ENCODE results near the gene CYBC1. TPM values are rescaled to one million over a fixed set of nuclear protein-coding genes. Genes with fewer than 3 reads are reported as not detected.

CYBC1 gene
- total and polyA plus RNA-seq, 2 of the 8 experiments (the other 6 are each of a cell fraction or from before 2014, with no cell fraction given): 74.6 to 81.4 TPM

DNA sequence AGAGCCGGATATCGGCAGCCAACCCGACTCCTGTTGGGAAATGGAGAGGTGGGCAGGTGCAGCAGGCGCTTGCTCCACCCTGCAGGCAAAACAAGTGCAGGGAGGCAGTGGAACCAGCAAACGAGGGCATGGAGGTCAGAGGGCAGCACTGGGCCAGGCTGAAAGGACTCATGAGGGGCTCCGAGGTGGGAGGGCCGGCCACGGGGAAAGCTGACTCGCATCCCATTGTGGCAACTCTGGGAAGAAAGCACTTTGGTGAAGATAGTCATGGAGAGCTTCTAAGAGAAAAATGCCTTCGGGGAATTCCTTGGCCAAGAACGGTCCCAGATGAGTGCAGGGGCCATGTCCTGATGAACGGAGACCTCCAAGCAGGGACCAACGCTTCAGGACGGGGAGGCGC is 4.4 kb downstream of the CYBC1 start (continued):
- TF ChIP-seq, protein P1, sequence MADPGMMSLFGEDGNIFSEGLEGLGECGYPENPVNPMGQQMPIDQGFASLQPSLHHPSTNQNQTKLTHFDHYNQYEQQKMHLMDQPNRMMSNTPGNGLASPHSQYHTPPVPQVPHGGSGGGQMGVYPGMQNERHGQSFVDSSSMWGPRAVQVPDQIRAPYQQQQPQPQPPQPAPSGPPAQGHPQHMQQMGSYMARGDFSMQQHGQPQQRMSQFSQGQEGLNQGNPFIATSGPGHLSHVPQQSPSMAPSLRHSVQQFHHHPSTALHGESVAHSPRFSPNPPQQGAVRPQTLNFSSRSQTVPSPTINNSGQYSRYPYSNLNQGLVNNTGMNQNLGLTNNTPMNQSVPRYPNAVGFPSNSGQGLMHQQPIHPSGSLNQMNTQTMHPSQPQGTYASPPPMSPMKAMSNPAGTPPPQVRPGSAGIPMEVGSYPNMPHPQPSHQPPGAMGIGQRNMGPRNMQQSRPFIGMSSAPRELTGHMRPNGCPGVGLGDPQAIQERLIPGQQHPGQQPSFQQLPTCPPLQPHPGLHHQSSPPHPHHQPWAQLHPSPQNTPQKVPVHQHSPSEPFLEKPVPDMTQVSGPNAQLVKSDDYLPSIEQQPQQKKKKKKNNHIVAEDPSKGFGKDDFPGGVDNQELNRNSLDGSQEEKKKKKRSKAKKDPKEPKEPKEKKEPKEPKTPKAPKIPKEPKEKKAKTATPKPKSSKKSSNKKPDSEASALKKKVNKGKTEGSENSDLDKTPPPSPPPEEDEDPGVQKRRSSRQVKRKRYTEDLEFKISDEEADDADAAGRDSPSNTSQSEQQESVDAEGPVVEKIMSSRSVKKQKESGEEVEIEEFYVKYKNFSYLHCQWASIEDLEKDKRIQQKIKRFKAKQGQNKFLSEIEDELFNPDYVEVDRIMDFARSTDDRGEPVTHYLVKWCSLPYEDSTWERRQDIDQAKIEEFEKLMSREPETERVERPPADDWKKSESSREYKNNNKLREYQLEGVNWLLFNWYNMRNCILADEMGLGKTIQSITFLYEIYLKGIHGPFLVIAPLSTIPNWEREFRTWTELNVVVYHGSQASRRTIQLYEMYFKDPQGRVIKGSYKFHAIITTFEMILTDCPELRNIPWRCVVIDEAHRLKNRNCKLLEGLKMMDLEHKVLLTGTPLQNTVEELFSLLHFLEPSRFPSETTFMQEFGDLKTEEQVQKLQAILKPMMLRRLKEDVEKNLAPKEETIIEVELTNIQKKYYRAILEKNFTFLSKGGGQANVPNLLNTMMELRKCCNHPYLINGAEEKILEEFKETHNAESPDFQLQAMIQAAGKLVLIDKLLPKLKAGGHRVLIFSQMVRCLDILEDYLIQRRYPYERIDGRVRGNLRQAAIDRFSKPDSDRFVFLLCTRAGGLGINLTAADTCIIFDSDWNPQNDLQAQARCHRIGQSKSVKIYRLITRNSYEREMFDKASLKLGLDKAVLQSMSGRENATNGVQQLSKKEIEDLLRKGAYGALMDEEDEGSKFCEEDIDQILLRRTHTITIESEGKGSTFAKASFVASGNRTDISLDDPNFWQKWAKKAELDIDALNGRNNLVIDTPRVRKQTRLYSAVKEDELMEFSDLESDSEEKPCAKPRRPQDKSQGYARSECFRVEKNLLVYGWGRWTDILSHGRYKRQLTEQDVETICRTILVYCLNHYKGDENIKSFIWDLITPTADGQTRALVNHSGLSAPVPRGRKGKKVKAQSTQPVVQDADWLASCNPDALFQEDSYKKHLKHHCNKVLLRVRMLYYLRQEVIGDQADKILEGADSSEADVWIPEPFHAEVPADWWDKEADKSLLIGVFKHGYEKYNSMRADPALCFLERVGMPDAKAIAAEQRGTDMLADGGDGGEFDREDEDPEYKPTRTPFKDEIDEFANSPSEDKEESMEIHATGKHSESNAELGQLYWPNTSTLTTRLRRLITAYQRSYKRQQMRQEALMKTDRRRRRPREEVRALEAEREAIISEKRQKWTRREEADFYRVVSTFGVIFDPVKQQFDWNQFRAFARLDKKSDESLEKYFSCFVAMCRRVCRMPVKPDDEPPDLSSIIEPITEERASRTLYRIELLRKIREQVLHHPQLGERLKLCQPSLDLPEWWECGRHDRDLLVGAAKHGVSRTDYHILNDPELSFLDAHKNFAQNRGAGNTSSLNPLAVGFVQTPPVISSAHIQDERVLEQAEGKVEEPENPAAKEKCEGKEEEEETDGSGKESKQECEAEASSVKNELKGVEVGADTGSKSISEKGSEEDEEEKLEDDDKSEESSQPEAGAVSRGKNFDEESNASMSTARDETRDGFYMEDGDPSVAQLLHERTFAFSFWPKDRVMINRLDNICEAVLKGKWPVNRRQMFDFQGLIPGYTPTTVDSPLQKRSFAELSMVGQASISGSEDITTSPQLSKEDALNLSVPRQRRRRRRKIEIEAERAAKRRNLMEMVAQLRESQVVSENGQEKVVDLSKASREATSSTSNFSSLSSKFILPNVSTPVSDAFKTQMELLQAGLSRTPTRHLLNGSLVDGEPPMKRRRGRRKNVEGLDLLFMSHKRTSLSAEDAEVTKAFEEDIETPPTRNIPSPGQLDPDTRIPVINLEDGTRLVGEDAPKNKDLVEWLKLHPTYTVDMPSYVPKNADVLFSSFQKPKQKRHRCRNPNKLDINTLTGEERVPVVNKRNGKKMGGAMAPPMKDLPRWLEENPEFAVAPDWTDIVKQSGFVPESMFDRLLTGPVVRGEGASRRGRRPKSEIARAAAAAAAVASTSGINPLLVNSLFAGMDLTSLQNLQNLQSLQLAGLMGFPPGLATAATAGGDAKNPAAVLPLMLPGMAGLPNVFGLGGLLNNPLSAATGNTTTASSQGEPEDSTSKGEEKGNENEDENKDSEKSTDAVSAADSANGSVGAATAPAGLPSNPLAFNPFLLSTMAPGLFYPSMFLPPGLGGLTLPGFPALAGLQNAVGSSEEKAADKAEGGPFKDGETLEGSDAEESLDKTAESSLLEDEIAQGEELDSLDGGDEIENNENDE (IDR thresholded peaks at IDR 0.05; ENCODE audit: insufficient replicate concordance, low read length): no peak
- TF ChIP-seq TEAD4 (IDR thresholded peaks at IDR 0.05; ENCODE audit: low read depth, low read length): no peak
- no peak for TF ChIP-seq JUN (IDR thresholded peaks at IDR 0.05; ENCODE audit: low read depth, low read length)
- no peak for TF ChIP-seq ASH2L (IDR thresholded peaks at IDR 0.05; ENCODE audit: low read length)
- no peak for TF ChIP-seq CTBP2 (IDR thresholded peaks at IDR 0.05; ENCODE audit: borderline replicate concordance, insufficient read depth, insufficient read length, low read length)
- no peak for TF ChIP-seq EP300 (IDR thresholded peaks at IDR 0.05; ENCODE audit: borderline replicate concordance in 1 of 2, low read depth in 2 of 2, low read length in 2 of 2)
- TF ChIP-seq BACH1 (IDR thresholded peaks at IDR 0.05; ENCODE audit: low read length): no peak
- TF ChIP-seq TAF7 (optimal IDR thresholded peaks at IDR 0.05; ENCODE audit: borderline replicate concordance, low read depth, low read length): no peak
- TF ChIP-seq TBP (IDR thresholded peaks at IDR 0.05; ENCODE audit: low read depth, low read length): no peak
- no peak for TF ChIP-seq KDM5A (IDR thresholded peaks at IDR 0.05; ENCODE audit: low read length)
- TF ChIP-seq SP2 (IDR thresholded peaks at IDR 0.05; ENCODE audit: low read length): no peak
- no peak for TF ChIP-seq ZNF274 (IDR thresholded peaks at IDR 0.05; ENCODE audit: borderline replicate concordance, extremely low read depth, low read length)
- no peak for TF ChIP-seq SRF (IDR thresholded peaks at IDR 0.05; ENCODE audit: low read depth, low read length)

Data from H1 (cell line).